HCT116 (cell line): ENCODE results near the gene HEBP1.
A peak's percentile ranks its signal among the peaks of the same experiment; 100 is the strongest.

ENCODE experiments used
- CEBPB ChIP-seq: IDR thresholded peaks from 2 replicates; pipeline ENCODE4 v1.6.1; 2012; ENCODE audit warnings: low read depth
- ELF1 ChIP-seq: IDR thresholded peaks from 2 replicates; pipeline ENCODE4 v1.6.1; 2012; ENCODE audit warnings: low read depth, borderline replicate concordance
- EZH2 ChIP-seq: fragments of 200-600 bp; sonication (generic); IDR thresholded peaks from 2 replicates; pipeline ENCODE4 v1.6.1; 2017; ENCODE audit warnings: antibody characterized with exemption, mixed run types
- POLR2AphosphoS5 ChIP-seq: IDR thresholded peaks from 2 replicates; pipeline ENCODE4 v1.6.1; 2011; ENCODE audit warnings: mild to moderate bottlenecking, low read depth, low read length, moderate library complexity
- RAD21 ChIP-seq: IDR thresholded peaks from 2 replicates; pipeline ENCODE4 v1.6.1; 2012; ENCODE audit warnings: low read depth, mild to moderate bottlenecking
- YY1 ChIP-seq: IDR thresholded peaks from 2 replicates; pipeline ENCODE4 v1.6.1; 2011; ENCODE audit warnings: low read length, low read depth, moderate library complexity, mild to moderate bottlenecking; ENCODE audit not compliant: insufficient replicate concordance; ENCODE audit errors: extremely low read depth
- ZNF274 ChIP-seq: fragments of 200-500 bp; sonication (Bioruptor generic); IDR thresholded peaks from 2 replicates; pipeline ENCODE4 v1.6.1; 2014; ENCODE audit warnings: mild to moderate bottlenecking, low read depth, low read length, inconsistent platforms
- TF ChIP-seq, protein P1 (sequence below), 3 experiments: fragments of 200-600 bp in 1 of 3; sonication (generic) in 1 of 3; IDR thresholded peaks in 2 of 3; conservative IDR thresholded peaks in 1 of 3; 2 replicates each; pipeline ENCODE4 v1.5.1; 2012 to 2017; ENCODE audit warnings: low read depth in 2 of 3, low read length in 2 of 3, antibody characterized with exemption in 1 of 3, borderline replicate concordance in 1 of 3, control low read depth in 1 of 3, mild to moderate bottlenecking in 1 of 3, mixed read lengths in 1 of 3, mixed run types in 1 of 3, moderate library complexity in 1 of 3; ENCODE audit not compliant: insufficient read depth in 1 of 3
- TF ChIP-seq, protein P2 (sequence below): IDR thresholded peaks from 2 replicates; pipeline ENCODE4 v1.6.1; 2012

DNA sequence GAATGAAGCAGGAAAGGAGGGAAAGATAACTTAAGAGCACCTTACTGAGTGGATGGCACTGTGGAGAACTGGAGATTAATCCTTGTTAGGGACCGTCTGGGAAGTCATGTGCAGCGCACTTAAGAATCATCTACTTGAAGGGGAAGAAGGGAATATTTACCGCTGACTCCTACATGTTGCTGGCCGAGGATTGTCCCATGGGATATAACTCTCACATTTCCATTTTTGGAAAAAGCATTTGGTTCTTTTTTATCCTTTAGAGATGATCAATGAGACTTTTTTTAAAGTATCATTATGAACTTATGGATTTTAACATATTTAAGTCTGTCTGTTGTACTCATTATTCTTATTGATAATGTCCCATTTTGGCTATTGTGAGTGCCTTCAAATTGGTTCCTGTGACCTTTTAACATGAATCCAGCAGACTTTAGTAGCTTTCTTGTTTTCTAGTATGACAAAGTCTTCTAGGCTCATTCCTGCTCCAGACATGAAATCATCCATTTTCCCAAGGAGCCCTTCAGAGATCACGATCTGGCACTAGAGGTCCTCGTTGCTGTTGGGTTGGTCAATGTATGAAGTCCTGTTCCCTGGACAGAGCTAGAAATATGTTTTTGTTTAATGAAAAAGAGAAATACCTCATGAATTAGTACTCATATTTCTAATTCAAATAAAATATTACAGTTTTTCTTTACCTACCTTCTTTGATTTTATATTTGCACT lies 23.9 kb upstream of the HEBP1 start:
- TF ChIP-seq, protein P1, sequence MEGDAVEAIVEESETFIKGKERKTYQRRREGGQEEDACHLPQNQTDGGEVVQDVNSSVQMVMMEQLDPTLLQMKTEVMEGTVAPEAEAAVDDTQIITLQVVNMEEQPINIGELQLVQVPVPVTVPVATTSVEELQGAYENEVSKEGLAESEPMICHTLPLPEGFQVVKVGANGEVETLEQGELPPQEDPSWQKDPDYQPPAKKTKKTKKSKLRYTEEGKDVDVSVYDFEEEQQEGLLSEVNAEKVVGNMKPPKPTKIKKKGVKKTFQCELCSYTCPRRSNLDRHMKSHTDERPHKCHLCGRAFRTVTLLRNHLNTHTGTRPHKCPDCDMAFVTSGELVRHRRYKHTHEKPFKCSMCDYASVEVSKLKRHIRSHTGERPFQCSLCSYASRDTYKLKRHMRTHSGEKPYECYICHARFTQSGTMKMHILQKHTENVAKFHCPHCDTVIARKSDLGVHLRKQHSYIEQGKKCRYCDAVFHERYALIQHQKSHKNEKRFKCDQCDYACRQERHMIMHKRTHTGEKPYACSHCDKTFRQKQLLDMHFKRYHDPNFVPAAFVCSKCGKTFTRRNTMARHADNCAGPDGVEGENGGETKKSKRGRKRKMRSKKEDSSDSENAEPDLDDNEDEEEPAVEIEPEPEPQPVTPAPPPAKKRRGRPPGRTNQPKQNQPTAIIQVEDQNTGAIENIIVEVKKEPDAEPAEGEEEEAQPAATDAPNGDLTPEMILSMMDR (IDR thresholded peaks at IDR 0.05 in 2 of 3, conservative IDR thresholded peaks at IDR 0.05 in 1 of 3; ENCODE audit: borderline replicate concordance in 1 of 3, insufficient read depth in 1 of 3, low read depth in 2 of 3, low read length in 2 of 3) = peak; percentile 46 to 58 (median 46); a peak in 5 of 6 replicates
- TF ChIP-seq RAD21 (peak; percentile 71), CEBPB (no peak), YY1 (no peak), ELF1 (no peak), EZH2 (no peak), POLR2AphosphoS5 (no peak), ZNF274 (no peak)
- TF ChIP-seq, protein P2, sequence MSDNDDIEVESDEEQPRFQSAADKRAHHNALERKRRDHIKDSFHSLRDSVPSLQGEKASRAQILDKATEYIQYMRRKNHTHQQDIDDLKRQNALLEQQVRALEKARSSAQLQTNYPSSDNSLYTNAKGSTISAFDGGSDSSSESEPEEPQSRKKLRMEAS = no peak
